ENCODE data around the gene VIM.
A peak's percentile ranks its signal among the peaks of the same experiment; 100 is the strongest.

Gene VIM

DNA sequence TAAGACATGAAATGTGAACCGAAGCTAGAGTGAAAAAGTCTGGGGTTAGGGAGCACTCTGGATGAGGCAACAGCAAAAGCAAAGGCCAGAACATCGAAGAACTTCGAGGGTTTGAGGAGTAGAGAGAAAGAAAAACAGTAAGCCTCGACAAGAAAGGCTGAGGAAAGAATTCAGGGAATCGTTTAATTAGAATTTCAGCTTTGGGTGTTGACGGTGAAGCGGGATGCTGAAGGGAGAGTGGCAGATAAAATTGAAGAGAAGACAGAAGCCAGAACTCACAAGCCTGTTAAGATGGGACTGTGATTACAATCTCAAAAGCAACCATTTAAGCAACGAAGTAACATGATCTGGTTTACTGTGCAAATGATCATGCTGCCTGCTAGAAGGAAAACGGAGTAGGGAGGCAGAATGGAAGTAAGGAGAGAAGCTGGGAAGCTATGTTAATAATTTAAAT lies 28.7 kb upstream of the VIM start:
- H3K27ac ChIP-seq (ENCODE audit: low read depth, low read length) = peak overlapping the region; percentile 76
- no peaks in the 10 kb centered on the region for H3K36me3 ChIP-seq (ENCODE audit: insufficient read depth, low read length)
- H3K4me1 ChIP-seq (ENCODE audit: insufficient read depth, low read length) = peaks cover 59% of the 10 kb centered on the region
- H3K9ac ChIP-seq (ENCODE audit: low read depth, low read length) = peak overlapping the region; percentile 70
- H3K27me3 ChIP-seq (ENCODE audit: insufficient read depth, low read length) = no peaks in the 10 kb centered on the region
- WGBS = 11% methylated on average over 9 of the region's 9 CpGs
- H3K9me3 ChIP-seq (ENCODE audit: insufficient read depth, low read depth, low read length) = no peaks in the 10 kb centered on the region
- H3K4me3 ChIP-seq (ENCODE audit: low read length) = peak overlapping the region; percentile 77

DNA sequence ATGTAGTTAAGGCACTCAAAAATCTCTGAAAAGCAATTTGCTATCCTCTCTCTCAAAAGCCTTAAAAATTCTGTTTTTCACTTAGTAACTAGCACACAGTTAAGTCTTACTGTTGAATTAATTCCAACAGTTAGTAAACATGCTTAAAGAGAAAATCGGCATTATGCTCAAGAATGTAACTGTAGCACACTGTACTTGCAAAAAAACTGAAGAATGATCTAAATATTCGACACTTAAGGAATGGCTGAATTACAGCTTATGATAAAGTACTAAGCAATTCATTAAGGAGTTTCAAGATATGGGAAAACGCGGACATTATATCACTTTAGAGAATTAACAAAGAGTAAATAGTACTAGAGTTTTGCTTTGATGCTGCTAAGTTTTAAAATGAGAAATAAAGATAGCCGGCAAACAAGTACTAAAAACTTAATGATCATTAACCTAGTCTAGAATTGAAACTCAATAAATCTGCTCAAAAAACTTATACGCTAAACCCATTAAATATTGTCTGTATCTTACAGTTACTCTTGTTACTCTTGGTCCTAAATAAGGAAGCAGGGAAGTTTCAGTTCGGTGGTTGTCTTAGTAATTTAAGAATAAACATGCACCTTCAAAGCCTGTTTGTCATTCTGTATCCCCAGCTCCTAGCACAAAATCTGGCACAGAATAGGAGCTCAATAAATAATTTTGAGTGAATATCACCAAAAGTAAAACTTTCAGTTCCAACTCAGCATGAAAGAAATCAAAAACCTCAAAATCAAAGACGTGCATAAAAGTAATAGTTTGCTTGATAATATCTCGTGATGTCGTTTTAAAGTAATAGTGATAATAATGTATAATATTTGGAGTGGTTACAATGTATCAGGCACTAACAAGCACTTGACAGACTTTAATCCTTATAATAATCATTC lies 27.8 kb upstream of the VIM start:
- Histone ChIP-seq H3K27me3 (ENCODE audit: insufficient read depth, low read length) (no peaks in the 10 kb centered on the region), H3K9me3 (ENCODE audit: insufficient read depth, low read depth, low read length) (no peaks in the 10 kb centered on the region), H3K36me3 (ENCODE audit: insufficient read depth, low read length) (no peaks in the 10 kb centered on the region), H3K9ac (ENCODE audit: low read depth, low read length) (peak overlapping the region; percentile 90), H3K4me3 (ENCODE audit: low read length) (peak overlapping the region; percentile 77), H3K4me1 (ENCODE audit: insufficient read depth, low read length) (peaks cover 59% of the 10 kb centered on the region), H3K27ac (ENCODE audit: low read depth, low read length) (peak overlapping the region; percentile 94)
- WGBS = 68% methylated on average over 9 of the region's 10 CpGs

DNA sequence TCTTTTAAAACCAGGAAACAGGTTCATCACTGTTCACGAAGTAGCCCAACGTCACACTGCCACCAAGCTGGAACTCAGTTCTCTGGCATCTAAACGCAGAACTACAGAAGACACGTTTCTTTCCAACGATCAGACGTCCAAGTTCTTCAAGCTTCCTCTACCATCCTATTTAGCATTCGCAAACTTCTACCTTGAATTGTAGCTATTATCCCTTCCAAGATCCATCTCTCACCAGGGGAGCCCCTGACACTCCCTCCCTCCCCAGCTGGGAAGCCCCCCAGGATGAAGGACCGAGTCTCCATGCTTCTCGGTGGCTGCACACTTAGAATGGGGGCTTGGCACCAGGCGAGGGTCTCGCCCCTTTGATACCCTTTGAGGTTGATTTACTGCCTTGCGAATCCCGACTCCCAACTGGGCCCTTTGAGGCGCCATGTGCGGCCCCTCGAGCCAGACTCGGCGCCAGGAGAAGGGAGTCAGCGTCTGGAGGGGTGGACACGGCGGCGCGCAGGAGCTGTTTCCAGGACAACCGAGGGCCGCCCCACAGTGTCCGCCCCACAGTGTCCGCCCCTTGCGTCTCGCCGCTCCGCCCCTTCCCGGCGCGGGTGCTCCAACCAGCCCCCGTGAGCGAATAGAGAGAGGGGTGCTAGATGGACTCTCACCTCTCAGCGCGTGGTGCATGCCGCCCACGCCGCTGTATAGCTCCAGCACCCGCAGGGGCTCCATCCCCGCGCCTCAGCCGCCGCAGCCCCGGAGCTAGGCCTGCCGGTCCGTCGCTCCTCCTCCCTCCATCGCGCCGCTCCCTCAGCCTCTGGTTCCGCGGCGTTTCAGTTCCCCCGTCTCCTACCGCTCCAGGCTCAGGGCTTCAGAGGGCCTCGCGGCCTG lies 26.9 kb upstream of the VIM start, which contains the start of gene TRDMT1:
Gene TRDMT1, minus strand, starts transcription at position 761 of the 882 bp plus-strand sequence. Its CDS starts 38 bp downstream, at position 723.
- peak within 1 kb of the TSS; percentile 90 for H3K9ac ChIP-seq (ENCODE audit: low read depth, low read length)
- no peaks in the 10 kb centered on the region for H3K27me3 ChIP-seq (ENCODE audit: insufficient read depth, low read length)
- WGBS = under 1% methylated on average over 59 of the region's 60 CpGs
- H3K27ac ChIP-seq (ENCODE audit: low read depth, low read length) = peak within 1 kb of the TSS; percentile 94
- peak within 1 kb of the TSS; percentile 77 for H3K4me3 ChIP-seq (ENCODE audit: low read length)
- no peaks in the 10 kb centered on the region for H3K9me3 ChIP-seq (ENCODE audit: insufficient read depth, low read depth, low read length)
- H3K36me3 ChIP-seq (ENCODE audit: insufficient read depth, low read length) = no peaks in the 10 kb centered on the region
- H3K4me1 ChIP-seq (ENCODE audit: insufficient read depth, low read length) = peaks cover 53% of the 10 kb centered on the region

DNA sequence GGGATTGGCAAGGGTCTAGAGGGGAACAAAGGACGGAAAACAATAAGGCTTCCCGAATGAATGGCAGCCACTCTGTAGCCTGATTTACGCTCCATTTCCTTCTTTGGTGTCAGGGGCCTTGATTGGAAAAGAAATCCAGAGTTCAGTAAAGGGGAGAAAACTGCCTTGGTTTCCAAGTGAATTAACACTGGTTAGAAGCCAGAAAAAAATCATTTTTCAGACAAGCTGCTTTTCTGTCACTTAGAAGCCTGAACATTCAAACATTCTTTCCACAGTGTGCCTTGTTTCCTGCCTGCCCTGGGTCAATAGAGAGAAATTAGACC lies 26.3 kb upstream of the VIM start:
- WGBS = 12% methylated on average over 3 of the region's 3 CpGs
- Histone ChIP-seq H3K4me3 (ENCODE audit: low read length) (peak overlapping the region; percentile 77), H3K9me3 (ENCODE audit: insufficient read depth, low read depth, low read length) (no peaks in the 10 kb centered on the region), H3K36me3 (ENCODE audit: insufficient read depth, low read length) (no peaks in the 10 kb centered on the region), H3K9ac (ENCODE audit: low read depth, low read length) (peak overlapping the region; percentile 90), H3K4me1 (ENCODE audit: insufficient read depth, low read length) (peaks cover 47% of the 10 kb centered on the region), H3K27ac (ENCODE audit: low read depth, low read length) (peak overlapping the region; percentile 94), H3K27me3 (ENCODE audit: insufficient read depth, low read length) (no peaks in the 10 kb centered on the region)

DNA sequence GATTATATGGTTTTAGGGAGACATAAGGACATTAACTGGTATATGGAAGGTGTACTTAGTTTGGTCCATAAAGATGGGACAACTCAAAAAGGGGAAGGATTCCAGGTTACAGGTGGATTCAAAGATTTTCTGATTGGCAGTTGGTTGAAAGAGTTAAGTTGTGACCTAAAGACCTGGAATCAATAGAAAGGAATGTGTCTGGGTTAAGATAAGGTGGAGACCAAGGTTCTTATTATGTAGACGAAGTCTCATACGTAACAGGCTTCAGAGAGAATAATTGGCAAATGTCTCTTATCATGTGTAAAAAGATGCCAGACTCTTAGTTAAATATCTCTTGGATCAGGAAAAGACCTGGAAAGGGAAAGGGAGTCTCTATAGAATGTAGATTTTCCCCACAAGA lies 25.5 kb upstream of the VIM start:
- 89% methylated on average over 2 of the region's 2 CpGs for WGBS
- Histone ChIP-seq H3K9me3 (ENCODE audit: insufficient read depth, low read depth, low read length) (no peaks in the 10 kb centered on the region), H3K27me3 (ENCODE audit: insufficient read depth, low read length) (no peaks in the 10 kb centered on the region), H3K4me3 (ENCODE audit: low read length) (no peak overlapping the region), H3K4me1 (ENCODE audit: insufficient read depth, low read length) (peaks cover 45% of the 10 kb centered on the region), H3K27ac (ENCODE audit: low read depth, low read length) (peak overlapping the region; percentile 94), H3K9ac (ENCODE audit: low read depth, low read length) (no peak overlapping the region), H3K36me3 (ENCODE audit: insufficient read depth, low read length) (no peaks in the 10 kb centered on the region)

DNA sequence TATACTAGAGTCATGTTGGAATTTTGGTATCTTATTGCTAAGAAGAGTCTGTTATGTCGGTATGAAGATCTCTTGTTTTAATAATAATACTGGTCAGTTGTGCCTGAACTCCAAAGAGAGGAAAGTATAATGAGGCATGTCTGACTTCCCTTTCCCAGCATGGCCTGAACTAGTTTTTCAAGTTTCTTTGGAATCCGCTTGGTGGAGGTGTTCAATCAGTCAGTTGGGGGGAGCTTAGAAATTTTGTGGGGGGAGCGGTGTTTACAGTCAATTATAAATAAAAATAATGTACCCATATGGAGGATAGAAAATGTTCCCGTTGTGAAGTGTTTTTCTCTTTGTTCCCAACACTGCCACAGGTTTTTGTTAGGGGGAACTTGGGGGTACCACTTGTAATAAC lies 25.0 kb upstream of the VIM start:
- Histone ChIP-seq H3K27ac (ENCODE audit: low read depth, low read length) (no peak overlapping the region), H3K36me3 (ENCODE audit: insufficient read depth, low read length) (no peaks in the 10 kb centered on the region), H3K27me3 (ENCODE audit: insufficient read depth, low read length) (no peaks in the 10 kb centered on the region), H3K9ac (ENCODE audit: low read depth, low read length) (no peak overlapping the region), H3K4me1 (ENCODE audit: insufficient read depth, low read length) (peaks cover 45% of the 10 kb centered on the region), H3K4me3 (ENCODE audit: low read length) (no peak overlapping the region), H3K9me3 (ENCODE audit: insufficient read depth, low read depth, low read length) (no peaks in the 10 kb centered on the region)
- 83% methylated on average over 4 of the region's 4 CpGs for WGBS

DNA sequence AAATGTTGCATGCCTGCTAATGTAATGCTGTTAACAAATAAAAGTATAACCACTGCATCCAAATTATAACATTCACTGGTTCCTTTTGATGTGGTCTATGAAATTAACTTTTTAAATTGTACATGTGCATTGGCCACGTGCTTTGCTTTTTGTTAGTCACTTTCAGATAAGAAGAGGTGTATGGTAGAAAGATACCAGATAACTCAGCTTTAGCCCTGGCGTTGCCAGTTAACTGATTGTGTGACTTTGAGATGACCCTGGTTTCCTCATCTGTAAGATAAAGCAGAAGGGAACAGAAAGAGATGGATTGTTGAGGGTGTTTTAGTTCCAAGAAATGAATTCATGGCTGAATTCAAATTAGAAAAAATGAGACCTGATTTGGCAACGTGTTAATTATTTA lies 24.6 kb upstream of the VIM start:
- Histone ChIP-seq H3K27me3 (ENCODE audit: insufficient read depth, low read length) (no peaks in the 10 kb centered on the region), H3K9me3 (ENCODE audit: insufficient read depth, low read depth, low read length) (no peaks in the 10 kb centered on the region), H3K4me3 (ENCODE audit: low read length) (no peak overlapping the region), H3K9ac (ENCODE audit: low read depth, low read length) (no peak overlapping the region), H3K27ac (ENCODE audit: low read depth, low read length) (no peak overlapping the region), H3K36me3 (ENCODE audit: insufficient read depth, low read length) (no peaks in the 10 kb centered on the region), H3K4me1 (ENCODE audit: insufficient read depth, low read length) (peaks cover 44% of the 10 kb centered on the region)
- 89% methylated on average over 2 of the region's 3 CpGs for WGBS

DNA sequence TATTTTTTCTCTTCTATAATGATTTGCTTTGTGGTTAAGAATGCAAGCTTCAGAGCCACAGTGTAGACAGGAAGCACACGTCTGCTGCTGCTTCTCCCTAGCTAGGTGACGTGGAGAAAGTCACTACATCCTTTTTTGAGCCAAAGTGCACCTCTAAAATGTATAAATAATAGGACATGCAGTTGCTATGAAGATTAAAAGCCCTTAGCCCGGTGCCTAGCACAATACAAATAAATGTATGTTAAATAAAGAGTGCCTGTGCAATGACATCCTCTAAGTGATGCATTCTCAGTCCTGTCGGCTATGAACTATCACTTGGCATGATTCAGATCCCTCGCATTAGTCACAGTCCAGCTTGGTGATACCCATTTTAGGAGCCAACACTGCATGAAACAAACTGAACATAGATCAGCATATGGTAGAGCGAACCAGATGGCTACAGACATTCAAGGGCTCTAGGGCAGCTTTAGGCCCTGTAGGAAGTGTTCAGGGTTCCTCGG lies 21.8 kb upstream of the VIM start:
- WGBS = 96% methylated on average over 7 of the region's 7 CpGs
- no peak overlapping the region for H3K4me3 ChIP-seq (ENCODE audit: low read length)
- peaks cover 27% of the 10 kb centered on the region for H3K4me1 ChIP-seq (ENCODE audit: insufficient read depth, low read length)
- no peak overlapping the region for H3K9ac ChIP-seq (ENCODE audit: low read depth, low read length)
- H3K27ac ChIP-seq (ENCODE audit: low read depth, low read length) = no peak overlapping the region
- H3K9me3 ChIP-seq (ENCODE audit: insufficient read depth, low read depth, low read length) = no peaks in the 10 kb centered on the region
- no peaks in the 10 kb centered on the region for H3K36me3 ChIP-seq (ENCODE audit: insufficient read depth, low read length)
- no peaks in the 10 kb centered on the region for H3K27me3 ChIP-seq (ENCODE audit: insufficient read depth, low read length)

DNA sequence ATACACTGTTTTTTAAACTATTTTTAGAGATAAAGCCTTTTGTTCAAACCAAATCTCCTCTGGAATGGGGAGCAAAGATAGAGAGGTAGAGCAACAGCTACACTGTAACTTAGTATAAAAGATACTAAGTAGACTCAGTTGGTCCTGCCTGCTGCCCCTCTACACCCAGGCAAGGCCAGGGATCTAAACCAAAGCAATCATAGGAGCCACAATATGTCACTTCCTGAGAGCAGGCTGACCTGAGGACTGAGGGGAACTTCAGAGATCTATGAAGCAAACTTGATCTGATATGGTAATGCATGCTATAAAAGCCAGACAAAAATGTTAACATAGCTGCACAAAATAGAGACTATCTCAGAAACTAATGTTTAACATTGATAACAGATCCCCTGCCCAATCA lies 19.6 kb upstream of the VIM start:
- Histone ChIP-seq H3K4me1 (ENCODE audit: insufficient read depth, low read length) (peaks cover 18% of the 10 kb centered on the region), H3K27ac (ENCODE audit: low read depth, low read length) (no peak overlapping the region), H3K4me3 (ENCODE audit: low read length) (no peak overlapping the region), H3K9me3 (ENCODE audit: insufficient read depth, low read depth, low read length) (no peaks in the 10 kb centered on the region), H3K36me3 (ENCODE audit: insufficient read depth, low read length) (no peaks in the 10 kb centered on the region), H3K9ac (ENCODE audit: low read depth, low read length) (no peak overlapping the region), H3K27me3 (ENCODE audit: insufficient read depth, low read length) (no peaks in the 10 kb centered on the region)

DNA sequence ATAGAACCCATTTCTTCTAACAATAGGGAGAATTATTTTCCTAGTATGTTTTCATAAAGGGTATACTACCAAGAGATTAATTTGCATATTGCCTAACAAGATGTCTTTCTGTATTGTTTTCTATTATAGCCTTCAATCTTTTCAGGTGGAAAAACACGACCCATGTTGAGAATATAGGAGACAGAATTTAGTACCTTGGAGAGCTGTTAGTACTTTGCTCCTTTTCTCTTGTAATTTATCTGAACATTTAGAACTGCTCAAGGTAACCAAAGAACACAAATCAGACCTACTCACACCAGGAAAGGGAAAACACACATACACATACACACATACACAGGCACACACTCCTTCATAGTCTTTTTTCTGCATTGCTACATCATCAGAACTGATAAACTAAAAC lies 18.7 kb upstream of the VIM start:
- no peaks in the 10 kb centered on the region for H3K27me3 ChIP-seq (ENCODE audit: insufficient read depth, low read length)
- H3K4me3 ChIP-seq (ENCODE audit: low read length) = no peak overlapping the region
- no peaks in the 10 kb centered on the region for H3K36me3 ChIP-seq (ENCODE audit: insufficient read depth, low read length)
- no peaks in the 10 kb centered on the region for H3K9me3 ChIP-seq (ENCODE audit: insufficient read depth, low read depth, low read length)
- peaks cover 24% of the 10 kb centered on the region for H3K4me1 ChIP-seq (ENCODE audit: insufficient read depth, low read length)
- no peak overlapping the region for H3K27ac ChIP-seq (ENCODE audit: low read depth, low read length)
- 89% methylated on average over 1 of the region's 1 CpG for WGBS
- H3K9ac ChIP-seq (ENCODE audit: low read depth, low read length) = no peak overlapping the region

DNA sequence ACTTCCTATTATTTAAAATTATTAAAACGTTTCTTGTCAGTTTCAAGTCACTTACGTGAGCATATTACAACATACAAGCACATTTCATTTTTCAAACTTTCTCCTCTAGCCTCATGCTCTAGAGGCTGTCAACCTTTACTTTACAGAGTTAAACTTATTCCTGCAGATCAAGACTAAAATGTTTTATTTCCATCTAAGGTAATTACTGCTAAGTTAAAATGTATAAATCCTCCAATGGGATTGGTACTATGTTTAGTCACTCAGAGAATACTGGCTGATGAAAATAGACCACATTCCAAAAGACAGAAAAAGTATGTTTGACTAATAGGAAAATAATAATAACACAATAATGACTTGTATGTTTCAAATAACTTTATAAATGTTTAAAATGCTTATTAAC lies 18.2 kb upstream of the VIM start:
- Histone ChIP-seq H3K4me3 (ENCODE audit: low read length) (no peak overlapping the region), H3K27ac (ENCODE audit: low read depth, low read length) (no peak overlapping the region), H3K27me3 (ENCODE audit: insufficient read depth, low read length) (no peaks in the 10 kb centered on the region), H3K9ac (ENCODE audit: low read depth, low read length) (peak overlapping the region; percentile 18; the same call in 1 of the 2 replicates), H3K9me3 (ENCODE audit: insufficient read depth, low read depth, low read length) (no peaks in the 10 kb centered on the region), H3K36me3 (ENCODE audit: insufficient read depth, low read length) (no peaks in the 10 kb centered on the region), H3K4me1 (ENCODE audit: insufficient read depth, low read length) (peaks cover 30% of the 10 kb centered on the region)
- 91% methylated on average over 2 of the region's 2 CpGs for WGBS

All from HUES64 (cell line).